NCI-H82 (cell line): ENCODE measurements around the gene ZNF773.
"Not testable (repeated sequence)": the region's sequence is repeated elsewhere in the genome, so short reads cannot be mapped to it uniquely, and the experiment has no call there.

ENCODE experiments used
- DNase-seq: peaks from one replicate; lab custom pipeline; 2025; lab: John Stamatoyannopoulos, UW

ZNF773 gene

DNA sequence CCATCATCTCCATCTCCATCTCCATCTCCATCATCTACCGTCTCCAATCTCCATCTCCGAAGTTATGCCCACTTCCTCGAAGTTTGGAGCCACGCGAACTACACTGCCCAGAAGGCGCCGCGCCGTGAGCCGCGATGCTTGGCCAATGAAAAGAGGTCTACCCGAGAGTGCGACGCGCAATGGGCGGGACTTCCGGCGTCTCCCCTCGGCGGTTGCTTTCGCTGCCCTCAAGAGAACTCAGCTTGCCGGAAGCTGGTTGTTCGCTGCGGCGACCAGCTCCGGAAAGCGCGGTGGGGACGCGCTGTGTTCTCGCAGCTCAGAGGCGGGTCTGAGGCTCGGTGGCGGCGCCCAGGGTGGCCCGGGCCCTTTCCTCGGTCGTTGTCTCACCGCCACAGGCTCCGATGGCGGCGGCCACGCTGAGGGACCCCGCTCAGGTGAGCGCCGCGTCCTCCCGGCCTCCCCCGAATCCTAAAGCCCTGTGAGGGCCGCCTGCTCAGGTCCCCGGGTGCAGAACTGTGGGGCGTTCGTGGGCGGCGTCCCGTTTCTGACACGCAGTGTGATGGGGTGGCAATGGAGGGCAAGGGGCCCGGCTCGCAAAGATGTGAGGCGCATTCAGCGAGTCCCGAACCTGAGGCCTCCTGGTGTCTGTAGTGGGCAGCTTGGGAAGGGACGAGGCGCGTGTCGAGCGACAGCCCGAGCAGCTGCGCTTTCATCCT is at the start of gene ZNF773:
Gene ZNF773 (plus strand): TSS at position 259 of the 716 bp plus-strand sequence. CDS start 143 bp downstream, at position 402.
- DNase-seq, result peak; percentile 97

GRCh38 chr19:57452307-57452706 is 47.4 kb upstream of the ZNF773 start:
- DNase-seq, result no peak

- DNase-seq, result peak; percentile 75
Measured at GRCh38 chr19:57465680-57466381, 33.9 kb upstream of the ZNF773 start.

GRCh38 chr19:57466489-57466888 is 33.2 kb upstream of the ZNF773 start:
- DNase-seq, result no peak

GRCh38 chr19:57473646-57474045 is 26.1 kb upstream of the ZNF773 start:
- DNase-seq, result no peak

DNA sequence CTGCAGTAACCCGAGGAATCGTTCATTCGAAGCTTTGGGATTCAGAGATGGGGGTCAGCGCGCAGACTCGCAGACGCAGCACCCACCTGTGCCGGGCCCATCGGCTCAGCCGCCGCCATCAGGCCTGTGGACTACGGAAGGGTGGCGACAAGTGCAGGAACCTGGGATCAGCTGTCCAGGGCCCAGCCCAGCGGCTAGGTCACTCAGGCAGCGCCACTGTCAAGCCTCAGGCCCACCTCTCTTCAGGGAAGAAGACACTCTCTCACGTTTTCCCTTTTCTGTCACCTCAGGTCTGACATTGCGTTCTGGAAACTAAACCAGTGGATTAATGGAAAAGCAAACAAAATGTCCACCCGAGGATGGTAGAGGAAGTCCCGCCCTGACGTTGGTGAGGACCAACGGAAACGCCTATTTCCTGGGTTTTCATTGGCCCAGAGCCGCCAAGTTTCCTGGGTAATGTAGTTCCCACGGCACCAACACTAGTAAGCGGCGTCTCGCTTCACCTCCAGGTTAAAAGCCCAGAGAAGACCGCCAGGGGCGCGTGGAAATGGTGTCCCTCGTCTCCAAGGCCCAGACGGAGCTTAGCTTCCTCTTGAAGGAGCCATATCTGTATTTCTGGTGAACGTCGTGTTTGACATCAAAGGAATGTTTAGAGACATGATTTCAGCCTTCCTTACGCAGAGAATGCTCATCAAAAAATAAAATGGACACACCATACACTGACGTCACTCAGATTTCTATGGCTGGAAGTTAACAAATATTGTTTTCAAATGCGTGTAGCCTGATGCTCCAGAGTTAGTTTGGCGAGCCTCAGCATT is 22.3 kb upstream of the ZNF773 start, which contains the start of gene ZNF772:
Gene ZNF772 (minus strand): TSS at position 376 of the 818 bp plus-strand sequence. CDS start 257 bp downstream, at position 119.
- DNase-seq, result peak; percentile 99

DNA sequence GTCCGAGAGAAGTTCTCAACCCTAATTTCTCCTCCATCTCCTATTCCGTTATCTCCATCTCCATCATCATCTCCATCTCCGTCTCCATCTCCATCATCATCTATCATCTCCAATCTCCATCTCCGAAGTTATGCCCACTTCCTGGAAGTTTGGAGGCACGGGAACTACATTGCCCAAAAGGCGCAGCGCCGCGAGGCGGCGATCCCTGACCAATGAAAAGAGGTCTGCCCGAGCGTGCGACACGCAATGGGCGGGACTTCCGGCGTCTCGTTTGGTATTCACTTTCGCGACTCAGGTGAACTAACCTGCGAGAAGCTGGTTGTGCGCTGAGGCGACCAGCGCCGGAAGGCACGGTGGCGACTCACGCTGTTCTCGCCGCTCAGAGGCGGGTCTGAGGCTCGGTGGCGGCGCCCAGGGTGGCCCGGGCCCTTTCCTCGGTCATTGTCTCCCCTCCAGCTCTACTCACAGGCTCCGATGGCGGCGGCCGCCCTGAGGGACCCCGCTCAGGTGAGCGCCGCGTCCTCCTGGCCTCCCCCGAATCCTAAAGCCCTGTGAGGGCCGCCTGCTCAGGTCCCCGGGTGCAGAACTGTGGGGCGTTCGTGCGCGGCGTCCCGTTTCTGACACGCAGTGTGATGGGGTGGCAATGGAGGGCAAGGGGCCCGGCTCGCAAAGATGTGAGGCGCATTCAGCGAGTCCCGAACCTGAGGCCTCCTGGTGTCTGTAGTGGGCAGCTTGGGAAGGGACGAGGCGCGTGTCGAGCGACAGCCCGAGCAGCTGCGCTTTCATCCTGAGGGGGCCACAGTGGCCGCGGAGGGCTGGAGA is 12.1 kb upstream of the ZNF773 start, which contains the start of gene ZNF419:
Gene ZNF419 (plus strand): TSS at position 274 of the 822 bp plus-strand sequence. CDS start 201 bp downstream, at position 475.
- DNase-seq, result peak; percentile 91

DNA sequence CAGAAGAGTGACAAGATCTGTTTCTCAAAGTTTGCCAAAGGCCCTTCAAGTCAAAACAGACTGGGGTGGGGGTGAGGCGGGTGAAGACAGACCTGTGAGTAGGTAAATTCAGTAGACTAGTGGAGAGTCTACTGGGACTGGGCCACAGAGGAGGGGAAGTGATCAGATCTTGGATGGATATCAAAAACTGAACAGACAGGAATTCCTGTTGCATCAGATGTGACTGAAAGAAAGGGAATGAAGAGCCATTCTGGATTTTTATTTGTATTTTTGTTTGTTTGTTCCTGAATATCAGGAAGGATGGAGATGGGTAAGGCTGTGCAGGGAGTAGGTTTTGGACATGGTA is 11.5 kb upstream of the ZNF773 start:
- not testable (repeated sequence) for DNase-seq

GRCh38 chr19:57499332-57499679 is 432 bp upstream of the ZNF773 start:
- DNase-seq, result not testable (repeated sequence)

DNA sequence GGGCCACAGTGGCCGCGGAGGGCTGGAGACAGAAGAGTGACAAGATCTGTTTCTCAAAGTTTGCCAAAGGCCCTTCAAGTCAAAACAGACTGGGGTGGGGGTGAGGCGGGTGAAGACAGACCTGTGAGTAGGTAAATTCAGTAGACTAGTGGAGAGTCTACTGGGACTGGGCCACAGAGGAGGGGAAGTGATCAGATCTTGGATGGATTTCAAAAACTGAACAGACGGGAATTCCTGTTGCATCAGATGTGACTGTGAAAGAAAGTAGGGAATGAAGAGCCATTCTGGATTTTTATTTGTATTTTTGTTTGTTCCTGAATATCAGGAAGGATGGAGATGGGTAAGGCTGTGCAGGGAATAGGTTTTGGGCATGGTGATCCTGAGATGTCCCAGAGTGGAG is 662 bp downstream of the ZNF773 start:
- not testable (repeated sequence) for DNase-seq

DNA sequence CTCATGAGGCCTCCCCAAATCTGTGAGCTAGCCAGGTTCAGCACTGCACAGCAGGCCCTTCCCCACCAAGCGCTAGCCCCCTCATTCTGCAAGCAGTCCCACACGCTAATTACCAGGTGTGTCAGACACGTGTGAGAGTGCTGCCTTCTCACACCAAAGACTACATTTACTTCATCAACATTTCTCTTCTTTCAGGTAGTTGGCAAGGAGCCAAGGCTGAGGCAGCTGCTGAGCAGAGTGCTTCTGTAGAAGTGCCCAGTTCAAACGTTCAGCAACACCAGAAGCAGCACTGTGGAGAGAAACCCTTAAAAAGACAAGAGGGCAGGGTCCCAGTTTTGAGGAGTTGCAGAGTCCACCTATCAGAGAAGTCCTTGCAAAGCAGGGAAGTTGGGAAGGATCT is 6.4 kb downstream of the ZNF773 start:
- no peak for DNase-seq

GRCh38 chr19:57511484-57511883 is 11.7 kb downstream of the ZNF773 start:
- no peak for DNase-seq

GRCh38 chr19:57512845-57513244 is 13.1 kb downstream of the ZNF773 start:
- no peak for DNase-seq

DNA sequence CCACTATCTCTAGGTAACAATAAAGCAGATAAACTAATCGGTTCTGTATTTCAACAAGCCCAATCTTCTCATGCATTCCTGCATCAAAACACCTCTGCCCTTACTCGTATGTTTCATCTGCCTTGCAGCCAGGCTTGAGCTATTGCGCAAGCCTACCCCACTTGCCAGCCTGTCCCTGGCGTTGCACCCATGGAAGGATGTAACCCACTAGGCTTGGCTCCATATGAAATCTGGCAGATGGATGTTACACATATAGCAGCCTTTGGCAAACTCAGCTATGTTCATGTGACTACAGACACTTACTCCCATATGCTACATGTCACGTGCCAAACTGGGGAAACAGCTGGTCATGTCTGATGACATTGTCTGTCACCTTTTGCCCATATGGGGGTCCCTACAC is 15.5 kb downstream of the ZNF773 start:
- no peak for DNase-seq

- not testable (repeated sequence) for DNase-seq
Measured at GRCh38 chr19:57518021-57518420, 18.3 kb downstream of the ZNF773 start.

GRCh38 chr19:57527136-57527881 is 27.6 kb downstream of the ZNF773 start, which contains the start of gene ZNF549:
TSS of gene ZNF549 (plus strand) at chr19:57527356. CDS start at chr19:57527574, 218 bp downstream.
- DNase-seq, result peak; percentile 96

- DNase-seq, result no peak
Measured at GRCh38 chr19:57537953-57538547, 38.3 kb downstream of the ZNF773 start.

GRCh38 chr19:57546513-57546912 is 46.8 kb downstream of the ZNF773 start:
- DNase-seq, result no peak

DNA sequence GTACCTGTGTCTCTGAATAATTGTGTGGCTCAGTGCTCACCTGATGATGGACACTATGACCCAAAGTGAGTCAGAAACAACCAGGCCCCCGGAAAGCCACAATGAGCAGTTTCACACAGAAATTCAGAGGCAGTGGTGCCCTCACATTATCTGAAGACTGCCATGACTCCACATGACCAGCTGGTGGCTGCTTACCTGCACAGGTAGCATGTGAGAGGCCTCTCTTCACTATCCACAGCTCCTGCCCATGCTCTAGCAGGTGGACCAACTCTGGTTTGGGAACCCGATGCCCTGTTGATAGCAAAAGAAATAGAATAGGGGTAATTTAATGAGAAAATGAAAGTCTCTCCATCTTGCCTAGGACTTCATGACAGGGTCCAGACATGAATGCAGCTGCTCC is 52.7 kb downstream of the ZNF773 start:
- DNase-seq, result no peak

DNA sequence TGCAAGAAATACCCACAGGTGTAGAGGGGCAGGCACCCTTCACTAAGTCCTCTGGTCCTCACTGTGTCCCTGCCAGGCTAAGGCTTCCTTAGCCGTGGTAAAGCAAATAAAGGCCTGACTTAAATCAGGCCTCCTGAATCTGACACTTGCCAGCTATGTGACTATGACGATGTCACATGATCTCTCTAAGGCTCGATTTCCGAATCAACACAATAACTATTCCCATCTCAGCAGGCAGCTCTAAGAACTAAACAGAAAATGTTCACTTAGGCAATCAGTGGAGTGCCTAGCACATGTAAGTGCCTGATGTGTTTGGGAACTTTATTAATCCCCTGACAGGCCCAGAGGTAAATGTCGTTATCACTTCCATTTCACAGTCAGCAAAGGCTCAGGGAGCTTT is 57.9 kb downstream of the ZNF773 start:
- DNase-seq, result no peak
